ENCODE data around the gene MSRB1. TPM values are rescaled to one million over a fixed set of nuclear protein-coding genes. Genes with fewer than 3 reads are reported as not detected.

The MSRB1 gene
- total RNA-seq, 1 experiment from 2014 or later, result 27.8 TPM

- no peak for DNase-seq (ENCODE audit: low read depth)
Measured at GRCh38 chr16:1918351-1919326, 24.4 kb downstream of the MSRB1 start, which contains the start of gene HS3ST6. TSS of gene HS3ST6 (minus strand) at chr16:1918415. CDS start at chr16:1918323, 92 bp downstream.

- no peak for DNase-seq (ENCODE audit: low read depth)
Measured at GRCh38 chr16:1917665-1918350, 25.2 kb downstream of the MSRB1 start.

GRCh38 chr16:1917056-1917664 is 25.8 kb downstream of the MSRB1 start:
- no peak for DNase-seq (ENCODE audit: low read depth)

GRCh38 chr16:1916640-1916990 is 26.4 kb downstream of the MSRB1 start:
- no peak for DNase-seq (ENCODE audit: low read depth)

GRCh38 chr16:1915732-1916639 is 27.0 kb downstream of the MSRB1 start:
- DNase-seq (ENCODE audit: low read depth), result no peak

- DNase-seq (ENCODE audit: low read depth), result no peak
Measured at GRCh38 chr16:1914988-1915387, 28.0 kb downstream of the MSRB1 start.

- DNase-seq (ENCODE audit: low read depth), result no peak
Measured at GRCh38 chr16:1914084-1914608, 28.9 kb downstream of the MSRB1 start.

- no peak for DNase-seq (ENCODE audit: low read depth)
Measured at GRCh38 chr16:1913327-1914083, 29.5 kb downstream of the MSRB1 start.

GRCh38 chr16:1912215-1912543 is 30.8 kb downstream of the MSRB1 start:
- DNase-seq (ENCODE audit: low read depth), result no peak

GRCh38 chr16:1911467-1912214 is 31.4 kb downstream of the MSRB1 start:
- no peak for DNase-seq (ENCODE audit: low read depth)

- DNase-seq (ENCODE audit: low read depth), result no peak
Measured at GRCh38 chr16:1909561-1910231, 33.3 kb downstream of the MSRB1 start.

GRCh38 chr16:1908983-1909382 is 34.0 kb downstream of the MSRB1 start:
- DNase-seq (ENCODE audit: low read depth), result no peak

- no peak for DNase-seq (ENCODE audit: low read depth)
Measured at GRCh38 chr16:1908184-1908583, 34.8 kb downstream of the MSRB1 start.

GRCh38 chr16:1907226-1907860 is 35.7 kb downstream of the MSRB1 start:
- no peak for DNase-seq (ENCODE audit: low read depth)

- no peak for DNase-seq (ENCODE audit: low read depth)
Measured at GRCh38 chr16:1906846-1907165, 36.2 kb downstream of the MSRB1 start.

GRCh38 chr16:1906055-1906845 is 36.7 kb downstream of the MSRB1 start:
- no peak for DNase-seq (ENCODE audit: low read depth)

- DNase-seq (ENCODE audit: low read depth), result no peak
Measured at GRCh38 chr16:1903845-1904840, 38.9 kb downstream of the MSRB1 start.
